GM12878 (cell line): ENCODE data around the gene HPS5.

Experiments used
- BRCA1 ChIP-seq: IDR thresholded peaks from 2 replicates; pipeline ENCODE4 v1.6.1; 2011; ENCODE audit warnings: low read depth, low read length, improper control_type of control experiment
- CBFB ChIP-seq: IDR thresholded peaks from 2 replicates; pipeline ENCODE4 v1.6.1; 2016; ENCODE audit warnings: antibody characterized with exemption, low read depth
- CTCF ChIP-seq, 3 experiments: IDR thresholded peaks in 2 of 3; conservative IDR thresholded peaks in 1 of 3; 2 replicates each; pipeline ENCODE4 v1.5.1; 2011; ENCODE audit warnings: low read depth in 3 of 3, low read length in 3 of 3, mild to moderate bottlenecking in 3 of 3, control low read depth in 2 of 3, moderate library complexity in 2 of 3, inconsistent platforms in 1 of 3, mixed read lengths in 1 of 3; ENCODE audit not compliant: control insufficient read depth in 2 of 3, insufficient read depth in 1 of 3; ENCODE audit errors: extremely low read depth in 1 of 3
- EZH2 ChIP-seq: IDR thresholded peaks from 2 replicates; pipeline ENCODE4 v1.6.1; 2012; ENCODE audit warnings: low read depth, mild to moderate bottlenecking, control low read depth, inconsistent platforms, low read length, borderline replicate concordance; ENCODE audit not compliant: control insufficient read depth
- MAX ChIP-seq: IDR thresholded peaks from 2 replicates; pipeline ENCODE4 v1.6.1; 2012; ENCODE audit warnings: low read depth, low read length, improper control_type of control experiment
- NFYB ChIP-seq: IDR thresholded peaks from 2 replicates; pipeline ENCODE4 v1.6.1; 2011; ENCODE audit warnings: low read depth, mild to moderate bottlenecking, low read length, improper control_type of control experiment, moderate library complexity; ENCODE audit not compliant: insufficient read depth
- POLR2A ChIP-seq: IDR thresholded peaks from 2 replicates; pipeline ENCODE4 v1.6.1; 2011; ENCODE audit warnings: low read depth, mild to moderate bottlenecking, low read length
- TARDBP ChIP-seq: IDR thresholded peaks from 2 replicates; pipeline ENCODE4 v1.6.1; 2016; ENCODE audit warnings: borderline replicate concordance
- TBL1XR1 ChIP-seq: IDR thresholded peaks from 2 replicates; pipeline ENCODE4 v1.6.1; 2012; ENCODE audit warnings: low read depth, low read length, improper control_type of control experiment
- YY1 ChIP-seq: IDR thresholded peaks from 2 replicates; pipeline ENCODE4 v1.6.1; 2011; ENCODE audit warnings: low read depth, mild to moderate bottlenecking, low read length
- ZNF274 ChIP-seq: IDR thresholded peaks from one replicate; pipeline ENCODE4 v1.8.0; 2011; ENCODE audit not compliant: insufficient read length, insufficient read depth

- TF ChIP-seq ZNF274, result no peak
- no peak for TF ChIP-seq NFYB
- no peak for TF ChIP-seq EZH2
- no peak for TF ChIP-seq YY1
- TF ChIP-seq TBL1XR1, result no peak
- TF ChIP-seq POLR2A, result no peak
- TF ChIP-seq TARDBP, result no peak
- no peak for TF ChIP-seq CBFB
- TF ChIP-seq BRCA1, result no peak
- TF ChIP-seq CTCF (IDR thresholded peaks at IDR 0.05 in 2 of 3, conservative IDR thresholded peaks at IDR 0.05 in 1 of 3; ENCODE audit: control insufficient read depth in 2 of 3, extremely low read depth in 1 of 3, insufficient read depth in 1 of 3, low read depth in 3 of 3, low read length in 3 of 3), result no peak
- TF ChIP-seq MAX, result no peak
Observed at GRCh38 chr11:18369398-18369797, 47.5 kb upstream of the HPS5 start.
